Measurements from ENCODE around the gene RAB5IF. TPM values are rescaled to one million over a fixed set of nuclear protein-coding genes. Genes with fewer than 3 reads are reported as not detected.

RAB5IF gene
- total RNA-seq, 3 donors from 2014 or later = 142 to 153 (median 147) TPM

GRCh38 chr20:36647196-36648121, 41.9 kb downstream of the RAB5IF start:
- DNase-seq (no peak), ATAC-seq (no peak)
- peak overlapping the region; percentile 56 for H3K4me3 Mint-ChIP-seq
- H3K9me3 Mint-ChIP-seq = no peaks in the 10 kb centered on the region
- no peaks in the 10 kb centered on the region for H3K27me3 Mint-ChIP-seq (ENCODE audit: low read depth)
- H3K36me3 Mint-ChIP-seq (ENCODE audit: insufficient read depth) = peaks cover 8% of the 10 kb centered on the region
- H3K4me1 Mint-ChIP-seq (ENCODE audit: low read depth) = peaks cover 43% of the 10 kb centered on the region

DNA sequence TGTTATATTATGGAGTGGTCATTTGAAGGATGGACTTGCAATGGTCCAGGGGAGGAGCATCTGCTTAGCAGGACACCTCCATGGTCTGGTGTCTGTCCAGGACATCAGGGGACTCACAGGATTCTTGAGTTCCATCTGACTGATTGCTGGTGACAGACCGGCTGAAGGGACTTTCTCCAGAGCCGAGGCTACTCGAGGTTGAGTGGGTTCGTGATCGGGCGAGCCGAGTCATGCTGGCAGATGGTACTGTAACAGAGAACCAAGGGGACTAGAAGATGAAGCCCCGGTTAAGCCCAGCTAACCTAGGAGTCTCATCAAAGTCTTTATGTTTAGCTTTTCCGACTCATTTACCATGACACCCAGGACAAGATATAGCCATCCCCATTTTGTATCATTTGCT, 47.9 kb downstream of the RAB5IF start:
- no peak for DNase-seq
- Mint-ChIP-seq H3K36me3 (ENCODE audit: insufficient read depth) (peaks cover 14% of the 10 kb centered on the region), H3K4me3 (no peak overlapping the region), H3K9me3 (no peaks in the 10 kb centered on the region), H3K27me3 (ENCODE audit: low read depth) (no peaks in the 10 kb centered on the region), H3K4me1 (ENCODE audit: low read depth) (peaks cover 11% of the 10 kb centered on the region)
- no peak for ATAC-seq

GRCh38 chr20:36654506-36654905, 48.9 kb downstream of the RAB5IF start:
- peaks cover 14% of the 10 kb centered on the region for H3K36me3 Mint-ChIP-seq (ENCODE audit: insufficient read depth)
- no peak for ATAC-seq

GRCh38 chr20:36655004-36655403, 49.4 kb downstream of the RAB5IF start:
- peaks cover 16% of the 10 kb centered on the region for H3K4me1 Mint-ChIP-seq (ENCODE audit: low read depth)
- DNase-seq (no peak), ATAC-seq (no peak)
- peaks cover 14% of the 10 kb centered on the region for H3K36me3 Mint-ChIP-seq (ENCODE audit: insufficient read depth)
- no peaks in the 10 kb centered on the region for H3K27me3 Mint-ChIP-seq (ENCODE audit: low read depth)
- no peaks in the 10 kb centered on the region for H3K9me3 Mint-ChIP-seq
- H3K4me3 Mint-ChIP-seq = no peak overlapping the region

More at GRCh38 chr20:36654506-36654905, 48.9 kb downstream of the RAB5IF start:
- peaks cover 16% of the 10 kb centered on the region for H3K4me1 Mint-ChIP-seq (ENCODE audit: low read depth)
- DNase-seq = no peak
- H3K4me3 Mint-ChIP-seq = no peak overlapping the region
- H3K27me3 Mint-ChIP-seq (ENCODE audit: low read depth) = no peaks in the 10 kb centered on the region
- no peaks in the 10 kb centered on the region for H3K9me3 Mint-ChIP-seq

DNA sequence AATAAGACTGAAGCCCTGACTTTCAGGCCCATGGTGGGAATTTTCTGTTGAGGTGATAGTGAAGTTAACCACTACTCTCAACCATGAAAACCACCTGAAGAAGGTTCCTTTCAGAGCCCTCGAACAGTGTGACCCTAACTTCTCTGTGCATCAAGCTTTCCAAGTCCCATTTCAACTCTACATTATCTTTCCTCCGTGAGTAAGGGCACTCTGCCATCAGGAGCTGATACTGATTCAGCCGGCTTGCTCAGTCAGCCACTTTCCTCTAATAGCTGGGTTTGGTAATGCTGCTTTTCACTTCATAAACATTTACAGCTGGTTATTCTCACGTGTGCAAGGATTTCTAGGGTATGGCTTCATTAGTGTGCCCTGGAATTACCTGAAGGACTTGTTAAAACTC, 51.2 kb downstream of the RAB5IF start:
- Mint-ChIP-seq H3K9me3 (no peaks in the 10 kb centered on the region), H3K27me3 (ENCODE audit: low read depth) (no peaks in the 10 kb centered on the region), H3K36me3 (ENCODE audit: insufficient read depth) (peaks cover 14% of the 10 kb centered on the region), H3K4me3 (no peak overlapping the region), H3K4me1 (ENCODE audit: low read depth) (peaks cover 16% of the 10 kb centered on the region)
- DNase-seq = no peak
- no peak for ATAC-seq

- ATAC-seq (no peak), DNase-seq (no peak)
- Mint-ChIP-seq H3K27me3 (ENCODE audit: low read depth) (no peaks in the 10 kb centered on the region), H3K36me3 (ENCODE audit: insufficient read depth) (peaks cover 7% of the 10 kb centered on the region), H3K4me3 (peak overlapping the region; percentile 31), H3K4me1 (ENCODE audit: low read depth) (peaks cover 16% of the 10 kb centered on the region), H3K9me3 (no peaks in the 10 kb centered on the region)
Observed at GRCh38 chr20:36658300-36658699, 52.7 kb downstream of the RAB5IF start.

Other genes with a start within 250 kb of the RAB5IF start
- gene MYL9, start 64.3 kb upstream of the RAB5IF start, total RNA-seq = 1 to 10 TPM in 1 of 3 donors, under 1 TPM in 2; 0.90 to 1.2 (median 0.98) TPM
- 10 to 100 TPM; 62.2 to 63.9 (median 62.5) TPM for gene TGIF2, start 32.2 kb upstream of the RAB5IF start, total RNA-seq
- 10 to 100 TPM; 50.3 to 77.0 (median 57.8) TPM for gene SLA2, start 40.4 kb downstream of the RAB5IF start, total RNA-seq
- 10 to 100 TPM; 10.4 to 11.8 (median 11.4) TPM for gene NDRG3, start 140.3 kb downstream of the RAB5IF start, total RNA-seq
- 10 to 100 TPM; 11.6 to 13.7 (median 13.1) TPM for gene DSN1, start 168.0 kb downstream of the RAB5IF start, total RNA-seq

Measured in activated T-cell treated with anti-CD3 and anti-CD28 coated beads, Interleukin-2, amount 50 U/mL, for 4 hours (primary cell).